MG63 (cell line): ENCODE results near the gene POLR2J. TPM values are rescaled to one million over a fixed set of nuclear protein-coding genes. Genes with fewer than 3 reads are reported as not detected.

Experiments used
- DNase-seq: peaks from one replicate; pipeline ENCODE4 v3.0.0-alpha.2; 2020
- H3K27me3 ChIP-seq: fragments of 250-450 bp; sonication (Bioruptor Pico); 2 replicates; pipeline ENCODE4 v1.5.1; 2020; ENCODE audit warnings: mild to moderate bottlenecking, moderate library complexity
- H3K36me3 ChIP-seq: fragments of 250-450 bp; sonication (Bioruptor Pico); 2 replicates; pipeline ENCODE4 v1.5.1; 2020; ENCODE audit warnings: mild to moderate bottlenecking, moderate library complexity
- H3K4me3 ChIP-seq: fragments of 250-450 bp; sonication (Bioruptor Pico); 2 replicates; pipeline ENCODE4 v1.5.1; 2020; ENCODE audit warnings: mild to moderate bottlenecking, moderate library complexity
- H3K9me3 ChIP-seq: fragments of 250-450 bp; sonication (Bioruptor Pico); 2 replicates; pipeline ENCODE4 v1.5.1; 2020; ENCODE audit warnings: mild to moderate bottlenecking, moderate library complexity
- total RNA-seq: library from RNA; depleted of rRNA; stranded (reverse); fragments of >200 nt; shearing (Covaris generic); gene quantifications from 2 replicates; pipeline ENCODE4 v1.2.3, GENCODE V29; 2014; ENCODE audit warnings: low replicate concordance

POLR2J gene
- total RNA-seq, 1 experiment from 2014 or later: 45.5 TPM

- Histone ChIP-seq H3K9me3 (no peaks in the 10 kb centered on the region), H3K4me3 (no peak overlapping the region), H3K27me3 (no peaks in the 10 kb centered on the region), H3K36me3 (no peaks in the 10 kb centered on the region)
- no peak for DNase-seq
These were observed 24.3 kb downstream of the POLR2J start for GRCh38 chr7:102454468-102454867.

GRCh38 chr7:102453319-102453718 lies 25.4 kb downstream of the POLR2J start:
- no peak for DNase-seq
- H3K9me3 ChIP-seq: no peaks in the 10 kb centered on the region
- H3K27me3 ChIP-seq: no peaks in the 10 kb centered on the region
- no peaks in the 10 kb centered on the region for H3K36me3 ChIP-seq
- no peak overlapping the region for H3K4me3 ChIP-seq

- Histone ChIP-seq H3K27me3 (no peaks in the 10 kb centered on the region), H3K9me3 (no peaks in the 10 kb centered on the region), H3K4me3 (no peak overlapping the region), H3K36me3 (no peaks in the 10 kb centered on the region)
- no peak for DNase-seq
These were observed 26.3 kb downstream of the POLR2J start for GRCh38 chr7:102452451-102452850.

- no peaks in the 10 kb centered on the region for H3K27me3 ChIP-seq
- no peaks in the 10 kb centered on the region for H3K9me3 ChIP-seq
- no peak for DNase-seq
- H3K36me3 ChIP-seq: no peaks in the 10 kb centered on the region
- no peak overlapping the region for H3K4me3 ChIP-seq
These were observed 27.2 kb downstream of the POLR2J start for GRCh38 chr7:102451371-102452054.

GRCh38 chr7:102450242-102450641 lies 28.5 kb downstream of the POLR2J start:
- H3K9me3 ChIP-seq: no peaks in the 10 kb centered on the region
- no peak overlapping the region for H3K4me3 ChIP-seq
- no peaks in the 10 kb centered on the region for H3K36me3 ChIP-seq
- DNase-seq: no peak
- H3K27me3 ChIP-seq: no peaks in the 10 kb centered on the region

- no peak for DNase-seq
- Histone ChIP-seq H3K27me3 (no peaks in the 10 kb centered on the region), H3K4me3 (no peak overlapping the region), H3K9me3 (no peaks in the 10 kb centered on the region), H3K36me3 (no peaks in the 10 kb centered on the region)
These were observed 29.6 kb downstream of the POLR2J start for GRCh38 chr7:102449136-102449535.

GRCh38 chr7:102447311-102447710 lies 31.4 kb downstream of the POLR2J start:
- Histone ChIP-seq H3K27me3 (no peaks in the 10 kb centered on the region), H3K9me3 (no peaks in the 10 kb centered on the region), H3K36me3 (no peaks in the 10 kb centered on the region), H3K4me3 (no peak overlapping the region)
- no peak for DNase-seq

GRCh38 chr7:102446387-102447156 lies 32.1 kb downstream of the POLR2J start:
- Histone ChIP-seq H3K4me3 (no peak overlapping the region), H3K9me3 (no peaks in the 10 kb centered on the region), H3K36me3 (no peaks in the 10 kb centered on the region), H3K27me3 (no peaks in the 10 kb centered on the region)
- DNase-seq: no peak

- DNase-seq: no peak
- H3K4me3 ChIP-seq: no peak overlapping the region
- H3K36me3 ChIP-seq: no peaks in the 10 kb centered on the region
- no peaks in the 10 kb centered on the region for H3K9me3 ChIP-seq
- no peaks in the 10 kb centered on the region for H3K27me3 ChIP-seq
These were observed 33.0 kb downstream of the POLR2J start for GRCh38 chr7:102445674-102446071.

- DNase-seq: no peak
- Histone ChIP-seq H3K27me3 (no peaks in the 10 kb centered on the region), H3K9me3 (no peaks in the 10 kb centered on the region), H3K4me3 (no peak overlapping the region), H3K36me3 (no peaks in the 10 kb centered on the region)
These were observed 33.6 kb downstream of the POLR2J start for GRCh38 chr7:102444961-102445673.

- Histone ChIP-seq H3K36me3 (no peaks in the 10 kb centered on the region), H3K27me3 (no peaks in the 10 kb centered on the region), H3K9me3 (no peaks in the 10 kb centered on the region), H3K4me3 (no peak overlapping the region)
- peak; percentile 33 for DNase-seq
These were observed 38.5 kb downstream of the POLR2J start for GRCh38 chr7:102439963-102440795.

GRCh38 chr7:102436118-102436517 lies 42.6 kb downstream of the POLR2J start:
- Histone ChIP-seq H3K9me3 (no peaks in the 10 kb centered on the region), H3K27me3 (no peaks in the 10 kb centered on the region), H3K36me3 (no peaks in the 10 kb centered on the region), H3K4me3 (no peak overlapping the region)
- DNase-seq: no peak

GRCh38 chr7:102434039-102434486 lies 44.7 kb downstream of the POLR2J start:
- Histone ChIP-seq H3K9me3 (no peaks in the 10 kb centered on the region), H3K36me3 (no peaks in the 10 kb centered on the region), H3K27me3 (no peaks in the 10 kb centered on the region), H3K4me3 (peak overlapping the region; percentile 61)
- DNase-seq: no peak

- Histone ChIP-seq H3K9me3 (no peaks in the 10 kb centered on the region), H3K4me3 (peak within 1 kb of the TSS; percentile 61)
- DNase-seq: peak; percentile 71
These were observed 45.3 kb downstream of the POLR2J start, which contains the start of gene ORAI2 for GRCh38 chr7:102433219-102434038. Gene ORAI2 (plus strand): TSS chr7:102433575. CDS start chr7:102438957, 5,382 bp downstream.

GRCh38 chr7:102432442-102433218 lies 46.1 kb downstream of the POLR2J start:
- H3K9me3 ChIP-seq: no peaks in the 10 kb centered on the region
- peak overlapping the region; percentile 38 for H3K4me3 ChIP-seq
- no peak for DNase-seq
- H3K36me3 ChIP-seq: no peaks in the 10 kb centered on the region
- H3K27me3 ChIP-seq: no peaks in the 10 kb centered on the region

More at GRCh38 chr7:102433219-102434038, 45.3 kb downstream of the POLR2J start, which contains the start of gene ORAI2:
- H3K27me3 ChIP-seq: no peaks in the 10 kb centered on the region
- no peaks in the 10 kb centered on the region for H3K36me3 ChIP-seq
